Colonic mucosa (tissue), 4 donors: ENCODE results near the gene MFAP3. TPM values are rescaled to one million over a fixed set of nuclear protein-coding genes. Genes with fewer than 3 reads are reported as not detected.

Source experiments
- DNase-seq: peaks from one replicate; pipeline ENCODE4 v3.0.0-alpha.2; 2020
- H3K27ac ChIP-seq: fragments of 200-600 bp; one replicate; pipeline ENCODE4 v1.8.0; 2021
- H3K27me3 ChIP-seq: fragments of 200-600 bp; one replicate; pipeline ENCODE4 v1.8.0; 2021
- H3K36me3 ChIP-seq: fragments of 200-600 bp; one replicate; pipeline ENCODE4 v1.8.0; 2021
- H3K4me1 ChIP-seq: fragments of 200-600 bp; one replicate; pipeline ENCODE4 v1.8.0; 2021; ENCODE audit warnings: mild to moderate bottlenecking
- H3K4me3 ChIP-seq: fragments of 200-600 bp; one replicate; pipeline ENCODE4 v1.8.0; 2021
- H3K9ac ChIP-seq, 2 donors: one replicate each; pipeline ENCODE4 v1.7.0; 2013; ENCODE audit warnings: control low read depth in 2 of 2, low read depth in 2 of 2, low read length in 2 of 2
- H3K9me3 ChIP-seq: fragments of 200-600 bp; one replicate; pipeline ENCODE4 v1.8.0; 2021
- CTCF ChIP-seq: fragments of 200-600 bp; IDR thresholded peaks from one replicate; pipeline ENCODE4 v1.8.0; 2022; ENCODE audit warnings: antibody characterized with exemption, mild to moderate bottlenecking
- intact Hi-C: fragments of 100-400 bp; cut with DNase I; formaldehyde crosslinking; loops from one replicate; pipeline ENCODE4 v1.14.1; 2022
- total RNA-seq, 2 donors: library from RNA; stranded (reverse); fragmentation: NEBNext Ultra II Directional in 1 of 2; extraction: Animal tissue kit (Norgen Biotek cat#: 25700) in 1 of 2; gene quantifications; one replicate each; pipeline ENCODE4 v1.2.1, GENCODE V29; 2021
- donor health status: healthy.
- donor health status: DM: no; HTN: no; CAD: no.
- donor health status: DM: no; HTN: no; CAD: no.

The MFAP3 gene
- total RNA-seq, 2 donors from 2014 or later, result 20.0 to 32.4 TPM

- Histone ChIP-seq H3K27ac (no peak overlapping the region), H3K4me1 (no peaks in the 10 kb centered on the region), H3K9me3 (no peaks in the 10 kb centered on the region), H3K9ac (no peak overlapping the region), H3K36me3 (no peaks in the 10 kb centered on the region), H3K27me3 (no peaks in the 10 kb centered on the region), H3K4me3 (no peak overlapping the region)
- no peak for TF ChIP-seq CTCF
- intact Hi-C loops, result no loop called here
- DNase-seq, result no peak
Observed at GRCh38 chr5:154098465-154098864, 59.7 kb downstream of the MFAP3 start.

GRCh38 chr5:154101184-154101583, 62.4 kb downstream of the MFAP3 start:
- intact Hi-C loops, result no loop called here
- H3K4me3 ChIP-seq, result no peak overlapping the region
- no peak for TF ChIP-seq CTCF
- no peak overlapping the region for H3K9ac ChIP-seq
- H3K27me3 ChIP-seq, result no peaks in the 10 kb centered on the region
- H3K36me3 ChIP-seq, result no peaks in the 10 kb centered on the region
- H3K4me1 ChIP-seq, result no peaks in the 10 kb centered on the region
- no peak overlapping the region for H3K27ac ChIP-seq
- DNase-seq, result no peak
- no peaks in the 10 kb centered on the region for H3K9me3 ChIP-seq

- H3K4me1 ChIP-seq, result no peaks in the 10 kb centered on the region
- intact Hi-C loops, result no loop called here
- H3K4me3 ChIP-seq, result no peak overlapping the region
- no peaks in the 10 kb centered on the region for H3K36me3 ChIP-seq
- no peaks in the 10 kb centered on the region for H3K27me3 ChIP-seq
- TF ChIP-seq CTCF, result no peak
- H3K9me3 ChIP-seq, result no peaks in the 10 kb centered on the region
- no peak for DNase-seq
- H3K9ac ChIP-seq, result no peak overlapping the region
- H3K27ac ChIP-seq, result no peak overlapping the region
Observed at GRCh38 chr5:154103233-154103632, 64.5 kb downstream of the MFAP3 start.

Other genes with a start within 250 kb of the MFAP3 start
- 10 to 100 TPM; 15.8 to 16.0 TPM for gene FAM114A2, start 57 bp upstream of the MFAP3 start, total RNA-seq
- 10 to 100 TPM; 40.0 to 46.7 TPM for gene GALNT10, start 151.8 kb downstream of the MFAP3 start, total RNA-seq